Fibroblast of skin of left biceps (primary cell): ENCODE measurements around the gene HEATR9.
"Not testable (repeated sequence)": the region's sequence is repeated elsewhere in the genome, so short reads cannot be mapped to it uniquely, and the experiment has no call there.

Experiments
- DNase-seq, 2 experiments: peaks; one replicate each; pipeline ENCODE4 v3.0.0-alpha.2; 2013; ENCODE audit warnings: low read depth in 2 of 2

Gene HEATR9, protein sequence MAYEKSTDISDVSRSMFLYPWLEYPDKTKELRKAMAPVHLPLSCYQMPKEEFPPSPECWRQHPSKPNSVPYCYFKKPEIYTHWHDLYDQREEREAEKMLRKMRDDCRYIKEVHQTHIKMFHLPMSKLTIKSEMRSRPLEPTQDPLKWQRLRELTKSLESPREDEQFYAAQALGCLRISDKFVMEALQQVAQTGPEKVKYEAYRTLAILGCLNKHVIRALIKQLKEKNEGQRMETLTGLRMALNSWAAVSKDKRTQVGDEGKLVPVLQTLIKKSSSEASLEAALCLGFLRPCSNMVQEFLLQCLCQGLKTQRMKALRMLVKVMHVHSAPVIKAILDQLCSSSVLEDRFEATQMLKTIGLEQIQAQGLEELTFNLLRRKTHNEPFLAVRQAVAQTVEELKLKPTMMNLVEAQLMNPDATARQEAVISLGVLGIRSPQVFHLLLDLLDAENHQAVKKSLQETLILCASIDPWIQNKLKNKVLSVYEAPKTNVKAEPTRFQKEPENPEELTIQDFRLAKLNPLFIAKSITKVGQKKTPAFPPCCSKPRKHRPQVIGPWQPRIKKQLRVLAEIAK

DNA sequence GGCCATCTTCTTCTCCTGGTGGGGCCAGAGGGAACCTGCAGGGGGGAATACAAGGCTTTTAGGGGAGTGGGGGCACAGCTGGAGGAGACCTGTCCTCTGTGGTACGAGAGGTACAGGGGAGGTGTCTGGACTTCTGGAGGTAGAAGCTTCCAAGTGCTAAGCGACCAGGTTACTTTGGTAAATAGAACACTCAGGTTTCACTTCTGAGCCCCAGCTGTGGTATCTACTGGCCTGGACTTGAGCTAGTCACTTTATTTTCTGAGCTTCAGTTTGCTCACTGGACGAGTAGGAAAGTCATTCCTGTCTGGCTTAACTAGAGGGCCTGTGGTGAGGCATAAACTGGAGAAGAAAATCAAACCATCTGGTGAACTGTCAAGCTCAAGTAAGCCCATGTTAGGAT is at the start of gene HEATR9:
Gene HEATR9 (minus strand): TSS at position 155 of the 400 bp plus-strand sequence. CDS start 149 bp downstream, at position 6.
- DNase-seq = no peak

DNA sequence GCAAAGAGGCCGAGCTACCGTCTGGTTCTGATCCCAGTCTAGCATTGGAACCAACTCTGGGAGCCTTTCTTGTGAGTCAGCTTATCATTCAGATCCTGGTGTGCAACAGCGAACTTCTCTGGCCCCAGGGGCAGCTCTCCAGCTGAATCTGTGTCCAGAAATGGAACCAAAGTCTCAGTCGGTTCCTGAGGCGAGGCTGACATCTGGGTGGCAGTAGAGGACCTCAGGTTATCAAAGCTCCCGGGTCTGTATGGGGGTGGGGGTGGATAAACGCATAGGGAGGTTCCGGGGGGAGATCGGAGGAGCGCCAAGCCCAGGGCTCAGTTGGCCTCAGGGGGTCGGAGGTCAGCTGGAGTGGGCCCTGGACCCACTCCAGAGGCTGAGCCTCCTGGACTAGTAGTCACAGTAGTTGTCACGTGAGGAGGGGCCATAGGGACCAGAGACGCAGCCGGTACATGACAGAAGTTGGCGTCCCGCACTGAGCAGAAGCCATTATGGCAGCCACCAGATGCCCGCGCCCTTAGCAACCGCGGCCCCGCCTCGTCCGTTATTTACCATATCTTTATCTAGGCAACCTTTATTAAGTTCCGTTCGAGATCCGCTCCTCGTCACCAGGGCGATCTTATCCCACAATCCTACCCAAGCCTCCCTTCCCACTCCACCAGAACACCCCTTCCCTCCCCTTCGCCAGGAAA is 49.0 kb upstream of the HEATR9 start:
- no peak for DNase-seq

DNA sequence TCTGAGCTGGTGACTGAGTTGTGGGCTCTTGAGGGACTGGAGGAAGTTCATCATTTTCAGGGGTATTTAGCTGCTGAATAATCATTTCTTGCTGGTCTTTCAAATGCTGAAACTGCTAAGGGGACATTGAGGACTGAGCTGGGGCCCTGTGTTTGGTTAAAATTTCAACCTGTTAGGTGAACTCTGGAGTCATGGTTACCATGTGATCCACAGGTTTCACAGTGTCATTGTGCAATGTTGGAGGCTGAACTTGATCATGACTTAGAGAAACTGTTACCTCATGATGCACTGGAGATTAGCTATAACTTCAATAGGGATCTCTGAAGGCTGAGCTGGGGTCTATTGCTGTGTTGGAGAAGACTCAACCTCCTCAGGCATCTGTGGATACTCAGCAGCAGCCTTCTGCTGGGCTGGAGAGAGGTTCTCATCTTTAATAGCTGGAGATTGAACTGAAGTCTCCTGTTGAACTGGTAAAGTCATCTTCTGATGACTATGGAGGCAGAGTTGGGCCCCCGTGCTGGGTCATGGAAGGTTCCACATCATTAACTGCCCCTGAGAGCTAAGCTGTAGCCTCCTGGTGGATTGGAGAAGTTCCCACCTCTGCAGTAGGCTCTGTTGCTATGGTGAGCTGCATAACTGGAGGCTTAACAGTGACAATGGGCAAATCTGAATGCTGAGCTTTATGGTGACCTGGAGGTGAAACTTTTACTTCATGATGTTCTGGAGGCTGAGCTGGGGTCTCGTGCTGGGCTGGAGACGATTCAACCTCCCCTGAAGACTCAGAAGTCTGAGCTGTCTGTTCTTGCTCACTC is 46.7 kb upstream of the HEATR9 start:
- DNase-seq = no peak

DNA sequence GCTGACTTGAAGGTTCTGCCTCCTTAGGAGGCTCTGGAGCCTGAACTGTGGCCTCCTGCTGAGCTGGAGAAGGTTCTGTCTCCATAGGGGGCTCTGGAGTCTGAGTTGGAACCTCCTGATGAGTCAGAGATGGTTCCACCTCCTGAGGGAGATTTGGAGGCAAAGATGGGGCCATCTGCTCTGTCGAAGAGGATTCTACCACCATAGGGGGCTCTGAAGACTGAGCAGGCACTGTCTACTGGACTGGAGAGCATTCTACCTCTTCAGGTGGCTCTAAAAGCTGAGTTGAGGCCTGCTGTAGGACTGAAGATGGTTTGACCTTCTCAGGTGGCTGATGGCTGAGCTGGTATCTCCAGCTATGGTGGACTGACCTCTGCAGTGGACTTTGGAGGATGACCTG is 45.7 kb upstream of the HEATR9 start:
- DNase-seq = no peak

DNA sequence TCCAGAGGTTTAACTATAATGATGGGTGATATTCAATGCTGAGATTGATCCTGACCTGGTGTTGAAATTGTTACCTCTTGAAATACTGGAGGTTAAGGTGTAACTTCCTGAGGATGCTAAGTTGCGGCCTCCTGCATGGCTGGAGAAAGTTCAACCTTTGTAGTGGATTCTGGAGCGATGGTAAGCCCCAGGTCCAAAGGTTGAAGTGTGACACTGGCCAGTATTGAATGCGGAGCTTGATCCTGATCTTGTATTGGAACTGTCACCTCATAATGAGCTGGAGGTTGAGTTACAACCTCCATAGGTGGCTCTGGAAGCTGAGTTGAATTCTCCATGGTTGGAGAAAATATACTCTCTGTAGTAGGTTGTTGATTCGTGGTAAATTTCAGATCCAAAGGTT is 44.9 kb upstream of the HEATR9 start:
- no peak for DNase-seq

DNA sequence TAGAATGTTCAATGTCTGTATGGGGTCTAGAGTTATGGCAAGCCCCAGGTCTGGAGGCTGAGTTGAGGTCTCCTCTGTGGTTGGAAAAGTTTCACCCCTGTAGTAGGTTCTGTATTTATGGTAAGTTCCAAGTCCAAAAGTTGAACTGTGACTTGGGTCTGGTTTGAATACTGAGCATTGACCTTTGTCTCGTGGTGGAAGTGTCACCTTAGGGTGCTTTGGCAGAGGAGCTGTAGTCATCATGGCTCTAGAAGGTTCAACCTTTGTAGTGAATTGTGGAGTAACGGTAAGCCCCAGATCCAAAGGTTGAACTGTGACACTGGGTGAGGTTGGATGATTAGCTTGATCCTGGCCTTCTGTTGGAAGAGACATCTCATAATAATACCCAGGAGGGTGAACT is 44.3 kb upstream of the HEATR9 start:
- no peak for DNase-seq

DNA sequence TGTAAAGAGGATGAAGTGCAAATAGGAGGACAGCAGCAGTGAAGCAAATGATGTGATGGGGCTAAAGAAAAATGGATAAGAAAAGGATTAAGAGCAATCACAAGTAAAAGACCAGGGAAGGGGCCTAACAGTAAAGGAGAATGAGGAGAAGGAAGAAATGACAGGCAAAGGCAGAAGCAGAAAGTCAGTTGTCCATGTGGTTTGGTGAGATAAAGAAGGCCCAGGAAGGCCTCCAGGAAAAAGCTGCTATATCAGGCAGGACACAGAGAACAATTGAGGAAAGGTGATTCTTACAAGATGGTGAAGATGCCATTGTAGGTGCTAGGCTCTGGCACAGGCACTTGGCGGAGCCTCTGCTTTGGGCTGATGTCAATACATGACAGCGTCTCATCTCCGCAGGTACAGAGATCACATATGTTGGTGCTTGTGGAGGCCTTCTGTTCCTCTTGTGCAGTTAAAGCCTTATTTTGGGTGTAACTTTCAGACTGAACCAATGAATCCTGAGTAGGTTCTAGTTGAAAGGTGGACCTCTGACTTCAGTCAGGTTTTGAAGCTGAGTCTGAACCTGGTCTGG is 43.7 kb upstream of the HEATR9 start:
- DNase-seq = no peak

DNA sequence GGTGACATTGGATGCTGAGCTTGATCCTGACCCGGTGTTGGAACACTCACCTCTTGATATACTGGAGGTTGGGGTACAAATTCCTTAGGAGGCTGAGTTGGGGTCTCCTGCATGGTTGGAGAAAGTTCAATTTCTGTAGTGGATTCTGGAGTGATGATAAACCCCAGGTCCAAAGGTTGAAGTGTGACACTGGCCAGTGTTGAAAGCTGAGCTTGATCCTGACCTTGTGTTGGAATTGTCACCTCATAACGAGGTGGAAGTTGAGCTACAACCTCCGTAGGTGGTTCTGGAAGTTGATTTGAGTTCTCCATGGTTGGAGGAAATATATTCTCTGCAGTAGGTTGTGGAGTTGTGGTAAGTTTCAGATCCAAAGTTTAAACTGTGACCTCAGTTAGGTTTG is 40.7 kb upstream of the HEATR9 start:
- DNase-seq = no peak

DNA sequence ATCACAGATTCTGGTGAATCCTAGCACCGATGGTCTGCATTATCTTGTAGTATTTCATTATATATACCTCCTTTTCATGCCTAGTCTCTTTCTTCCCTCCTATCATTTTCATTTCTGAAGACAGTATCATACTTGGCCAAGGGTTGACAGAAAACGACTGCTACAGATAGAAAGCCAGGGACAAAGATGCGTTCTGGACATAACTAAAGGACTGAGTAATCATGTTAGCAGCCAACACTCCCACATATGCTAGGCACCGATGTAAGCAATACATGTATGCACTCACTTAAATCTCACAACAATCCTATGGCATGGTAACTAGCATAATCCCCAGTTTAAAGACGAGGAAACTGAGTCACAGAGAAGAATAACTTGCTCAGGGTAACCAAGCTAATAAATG is 39.0 kb upstream of the HEATR9 start:
- DNase-seq = no peak

DNA sequence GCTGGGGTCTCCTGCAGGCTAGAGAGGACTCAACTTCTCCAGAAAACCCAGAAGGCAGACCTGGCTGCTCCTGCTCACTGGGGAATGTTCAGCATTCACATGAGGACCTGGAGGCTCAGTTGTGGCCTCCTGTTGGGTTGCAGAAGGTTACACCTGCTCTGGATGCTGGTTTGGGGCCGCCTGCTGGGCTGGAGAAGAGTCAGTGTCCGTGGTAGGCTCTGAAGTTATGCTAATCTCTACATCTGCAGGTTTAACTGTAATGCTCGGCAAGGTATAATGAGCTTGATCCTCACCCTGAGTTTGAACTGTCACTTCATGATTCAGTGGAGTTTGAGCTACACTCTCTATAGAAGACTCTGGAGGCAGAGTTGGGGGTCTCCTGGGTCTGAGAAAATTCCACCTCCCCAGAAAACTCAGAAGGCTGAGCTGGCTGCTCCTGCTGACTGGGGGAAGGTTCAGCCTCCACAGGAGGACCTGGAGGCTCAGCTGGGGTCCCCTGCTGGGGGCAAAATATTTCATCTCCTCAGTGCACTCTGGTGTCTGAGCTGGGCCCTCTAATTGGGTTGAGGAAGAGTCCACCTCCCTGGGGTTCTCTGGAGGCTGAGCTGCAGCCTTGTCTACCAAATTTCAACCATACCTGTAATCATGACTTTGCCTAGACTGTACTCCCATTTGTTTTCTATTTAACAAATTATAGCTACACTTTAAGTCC is 38.4 kb upstream of the HEATR9 start:
- no peak for DNase-seq

DNA sequence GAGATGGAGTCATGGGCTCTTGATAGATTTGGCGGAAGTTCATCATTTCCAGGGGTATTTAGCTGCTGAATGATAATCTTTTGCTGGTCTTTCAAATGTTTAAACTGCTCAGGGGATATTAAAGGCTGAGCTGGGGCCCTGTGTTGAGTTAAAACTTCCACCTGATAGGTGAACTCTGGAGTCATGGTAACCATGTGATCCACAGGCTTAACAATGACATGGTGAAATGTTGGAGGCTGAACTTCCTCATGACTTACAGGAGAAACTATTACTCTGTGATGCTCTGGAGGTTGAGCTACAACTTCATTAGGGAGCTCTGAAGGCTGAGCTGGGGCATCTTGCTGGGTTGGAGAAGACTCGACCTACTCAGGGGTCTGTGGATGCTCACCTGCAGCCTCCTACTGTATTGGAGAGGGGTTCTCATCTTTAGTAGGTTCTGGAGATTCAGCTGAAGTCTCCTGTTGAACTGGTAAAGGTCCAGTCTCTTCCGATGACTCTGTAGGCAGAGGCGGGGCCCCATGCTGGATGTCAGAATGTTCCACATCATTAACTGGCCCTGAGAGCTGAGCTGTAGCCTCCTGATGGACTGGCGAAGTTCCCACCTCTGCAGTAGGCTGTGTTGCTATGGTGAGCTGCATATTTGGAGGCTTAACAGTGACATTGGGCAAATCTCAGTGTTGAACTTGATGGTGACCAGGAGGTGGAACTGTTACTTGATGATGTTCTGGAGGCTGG is 37.7 kb upstream of the HEATR9 start:
- no peak for DNase-seq

DNA sequence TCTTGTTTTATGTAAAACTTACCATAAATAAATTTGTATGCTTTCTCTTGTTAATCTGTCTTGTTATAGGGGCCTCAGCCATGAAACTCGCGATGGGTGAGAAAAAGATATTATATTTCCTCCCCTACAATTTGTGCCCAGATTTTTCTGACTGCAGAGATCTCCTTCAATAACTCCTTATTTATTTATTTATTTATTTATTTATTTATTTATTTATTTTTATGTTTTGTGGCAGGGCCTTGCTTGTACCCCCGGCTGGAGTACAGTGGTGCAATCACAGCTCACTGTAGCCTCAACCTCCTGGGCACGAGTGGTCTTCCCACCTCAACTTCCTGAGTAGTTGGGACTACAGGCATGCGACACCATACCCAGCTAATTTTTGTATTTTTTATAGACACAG is 34.8 kb upstream of the HEATR9 start:
- no peak for DNase-seq

DNA sequence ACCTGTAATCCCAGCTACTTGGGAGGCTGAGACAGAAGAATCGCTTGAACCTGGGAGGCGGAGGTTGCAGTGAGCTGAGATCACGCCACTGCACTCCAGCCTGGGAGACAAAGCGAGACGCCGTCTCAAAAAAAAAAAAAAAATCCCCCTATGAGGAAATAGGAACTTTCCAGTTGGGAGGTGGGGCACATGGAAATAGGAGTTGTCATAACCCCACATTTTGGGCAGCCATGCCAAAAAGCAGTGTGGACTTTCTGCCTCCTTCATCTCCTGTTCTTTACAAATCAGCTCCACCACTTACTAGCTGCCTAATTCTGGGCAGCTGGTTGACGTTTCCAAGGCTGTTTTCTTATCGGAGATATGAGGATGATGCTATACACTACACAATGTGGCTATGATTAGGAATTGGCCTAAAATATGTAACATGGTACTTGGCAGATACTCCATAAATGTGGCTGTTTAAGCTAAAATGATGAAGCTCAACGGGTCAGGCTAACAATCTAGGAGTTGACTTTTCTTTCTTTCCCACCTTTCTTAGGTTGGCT is 33.0 kb upstream of the HEATR9 start:
- DNase-seq = no peak

DNA sequence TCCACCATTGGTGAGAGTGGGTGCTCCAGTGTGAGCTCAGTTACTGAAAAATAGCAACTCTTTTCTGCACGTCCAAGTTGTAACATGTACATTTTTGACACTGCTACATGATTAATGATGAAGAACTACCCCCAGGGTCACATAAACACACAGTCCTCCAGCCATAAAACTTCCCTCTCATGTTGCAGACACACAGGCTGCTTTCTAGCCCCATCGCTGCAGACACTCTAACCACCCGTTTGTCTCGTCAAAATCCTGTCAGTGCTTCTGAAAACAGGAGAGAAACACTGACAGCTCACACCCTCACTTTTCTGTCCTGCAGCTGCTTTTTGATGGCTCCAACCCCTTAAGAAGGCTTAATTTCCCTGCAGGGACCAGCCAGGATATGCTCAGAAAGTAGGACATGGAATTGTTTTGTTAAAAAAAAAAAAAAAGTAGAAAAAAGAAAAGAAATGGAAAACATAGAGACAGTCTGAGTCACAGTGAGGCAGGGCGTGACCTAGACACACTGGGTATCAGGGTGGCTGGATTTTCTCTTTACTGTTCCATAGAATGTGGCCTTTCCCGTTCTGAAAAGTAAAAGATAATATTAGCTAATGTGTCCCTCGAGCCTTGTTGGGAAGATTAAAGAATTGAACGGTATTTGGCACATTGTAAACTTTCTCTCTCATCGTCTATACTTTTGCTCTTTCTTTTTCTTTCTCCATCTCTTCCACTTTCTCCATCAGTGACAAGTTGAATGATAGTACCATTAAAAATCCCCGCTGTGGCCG is 32.2 kb upstream of the HEATR9 start:
- DNase-seq = no peak

DNA sequence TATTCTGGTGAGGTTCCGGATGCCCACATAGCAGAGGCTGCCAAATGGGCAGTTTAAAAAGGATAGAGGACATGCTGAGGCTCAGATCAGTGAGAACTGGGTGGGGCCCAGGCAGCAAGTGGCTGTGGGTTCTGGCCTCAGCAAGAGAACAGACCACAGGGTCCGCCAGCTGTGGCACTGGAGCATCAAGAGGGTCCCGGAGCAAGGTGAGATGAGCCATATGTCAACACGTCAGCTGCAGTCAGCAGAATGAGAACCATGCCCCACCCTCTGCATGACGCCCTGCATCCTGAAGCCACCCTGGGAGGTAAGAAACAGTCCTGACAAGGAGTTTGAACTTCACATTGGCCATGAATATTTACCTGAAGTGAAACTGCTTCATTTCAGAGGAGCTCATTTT is 31.6 kb upstream of the HEATR9 start:
- DNase-seq = no peak

DNA sequence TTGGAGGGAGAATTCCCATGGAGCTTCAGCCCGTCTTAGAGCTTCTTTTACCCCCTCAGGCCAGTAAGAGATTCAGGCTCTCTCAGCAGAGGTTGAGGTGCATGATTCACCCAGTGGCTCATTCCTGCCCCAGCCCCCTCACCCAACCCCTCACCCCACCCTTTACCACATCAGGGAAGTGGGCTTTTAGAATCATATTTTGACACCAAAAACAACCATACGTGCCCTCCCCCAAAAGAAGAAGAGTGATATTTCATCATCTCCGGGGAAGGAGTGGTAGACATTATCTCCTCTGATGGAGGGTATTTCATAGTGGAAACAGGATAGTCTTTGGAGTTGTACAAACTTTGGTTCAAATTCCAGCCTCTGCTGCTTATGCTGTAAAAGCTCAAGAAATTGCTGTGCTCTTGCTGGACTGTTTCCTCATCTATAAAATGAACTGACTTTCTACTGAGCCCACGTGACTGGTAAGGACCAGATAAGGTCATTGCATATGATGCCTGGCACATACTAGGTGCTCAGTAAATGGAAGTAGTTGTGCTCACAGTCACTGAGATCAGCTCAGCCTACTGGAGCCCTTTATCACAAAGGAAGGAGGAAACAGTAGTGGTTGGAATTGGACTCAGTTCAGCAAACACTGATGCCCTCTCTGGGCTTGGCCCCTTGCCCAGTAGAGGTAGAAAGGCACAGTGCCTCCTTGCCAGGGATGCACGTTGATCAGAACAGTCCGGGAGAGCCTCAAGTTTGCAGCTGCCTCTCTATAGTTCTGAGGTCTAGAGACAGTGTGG is 29.8 kb upstream of the HEATR9 start:
- DNase-seq = no peak

DNA sequence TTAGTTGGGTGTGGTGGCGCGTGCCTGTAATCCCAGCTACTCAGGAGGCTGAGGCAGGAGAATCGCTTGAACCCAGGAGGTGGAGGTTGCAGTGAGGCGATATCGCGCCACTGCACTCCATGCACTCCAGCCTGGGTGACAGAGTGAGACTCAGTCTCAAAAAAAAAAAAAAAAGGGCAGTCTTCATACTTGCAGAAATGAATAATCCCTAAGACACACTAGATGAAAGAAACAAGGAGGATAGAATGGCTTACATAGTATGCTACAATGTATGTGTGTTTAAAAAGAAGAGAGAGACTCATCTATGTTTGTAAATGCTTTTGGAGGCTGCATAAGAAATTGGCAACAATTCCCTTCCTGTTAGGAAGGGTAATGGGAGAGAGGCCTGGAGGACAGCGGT is 29.1 kb upstream of the HEATR9 start:
- DNase-seq = not testable (repeated sequence)
